Astrocyte of the cerebellum (primary cell): Measurements from ENCODE around the gene TIMP4.

Experiments used
- DNase-seq: peaks from one replicate; pipeline ENCODE4 v3.0.0-alpha.2; 2011; ENCODE audit warnings: low read depth
- H3K4me3 ChIP-seq: 2 replicates; pipeline ENCODE4 v1.5.1; 2011; ENCODE audit warnings: mild to moderate bottlenecking, low read depth, low read length, moderate library complexity
- CTCF ChIP-seq: IDR thresholded peaks from 2 replicates; pipeline ENCODE4 v1.5.1; 2012; ENCODE audit warnings: low read length, low read depth, moderate library complexity, mild to moderate bottlenecking; ENCODE audit errors: missing control alignments
- in situ Hi-C: cut with HindIII; loops from 2 replicates; pipeline ENCODE4 v1.10.0; 2017; ENCODE audit warnings: low sequenced_read_pairs

Gene TIMP4

DNA sequence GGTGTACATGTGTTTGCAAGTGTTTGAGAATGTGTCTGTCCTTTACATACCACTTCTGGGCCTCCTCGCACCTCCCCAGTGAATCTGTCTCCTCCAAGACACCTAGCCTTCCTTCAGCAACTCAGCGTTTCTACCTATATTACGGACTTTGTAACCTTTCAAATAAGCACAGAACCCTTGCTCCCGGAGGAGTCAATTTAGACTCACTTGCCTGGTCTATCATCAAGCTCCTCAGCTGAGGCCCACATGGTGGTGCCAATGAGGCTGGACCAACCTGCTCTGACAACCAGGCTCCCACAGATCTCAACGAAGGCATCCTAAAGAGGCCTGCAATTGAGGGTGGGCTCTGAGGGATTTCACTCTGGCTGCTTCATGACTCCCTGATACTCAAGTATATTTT is 32.8 kb upstream of the TIMP4 start:
- no peak overlapping the region for H3K4me3 ChIP-seq
- in situ Hi-C loops = no loop called here
- TF ChIP-seq CTCF = no peak

DNA sequence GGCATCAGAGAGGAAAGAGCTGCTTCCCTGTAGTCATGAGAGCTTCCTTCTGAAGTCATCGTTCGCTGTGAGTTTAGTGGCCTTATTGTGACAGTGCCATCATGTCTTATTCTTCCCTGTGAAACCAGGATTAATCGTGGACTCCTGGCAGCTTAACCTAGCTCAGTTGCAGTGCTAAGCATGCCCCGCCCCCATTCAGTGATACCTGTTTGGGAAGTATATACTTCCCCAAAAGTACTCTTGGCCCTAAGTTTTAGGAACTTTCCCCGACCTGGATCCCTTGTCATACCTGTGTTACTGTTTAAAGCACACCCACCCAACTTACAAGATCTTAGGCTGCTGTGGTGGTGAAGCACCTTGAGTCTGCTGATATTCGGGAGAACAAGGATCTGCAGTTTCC is 32.1 kb upstream of the TIMP4 start:
- no peak overlapping the region for H3K4me3 ChIP-seq
- no peak for TF ChIP-seq CTCF
- in situ Hi-C loops = no loop called here
- no peak for DNase-seq

More for the DNA sequence above, 32.8 kb upstream of the TIMP4 start:
- no peak for DNase-seq

- H3K4me3 ChIP-seq = no peak overlapping the region
- TF ChIP-seq CTCF = no peak
- in situ Hi-C loops = no loop called here
Observed at GRCh38 chr3:12190221-12190807, 31.6 kb upstream of the TIMP4 start.

GRCh38 chr3:12188681-12189287 is 30.1 kb upstream of the TIMP4 start:
- in situ Hi-C loops = no loop called here

More at GRCh38 chr3:12190221-12190807, 31.6 kb upstream of the TIMP4 start:
- no peak for DNase-seq

GRCh38 chr3:12188328-12188648 is 29.6 kb upstream of the TIMP4 start:
- no peak overlapping the region for H3K4me3 ChIP-seq
- TF ChIP-seq CTCF = no peak
- in situ Hi-C loops = no loop called here
- DNase-seq = no peak

More at GRCh38 chr3:12188681-12189287, 30.1 kb upstream of the TIMP4 start:
- no peak for TF ChIP-seq CTCF
- no peak overlapping the region for H3K4me3 ChIP-seq
- DNase-seq = no peak

DNA sequence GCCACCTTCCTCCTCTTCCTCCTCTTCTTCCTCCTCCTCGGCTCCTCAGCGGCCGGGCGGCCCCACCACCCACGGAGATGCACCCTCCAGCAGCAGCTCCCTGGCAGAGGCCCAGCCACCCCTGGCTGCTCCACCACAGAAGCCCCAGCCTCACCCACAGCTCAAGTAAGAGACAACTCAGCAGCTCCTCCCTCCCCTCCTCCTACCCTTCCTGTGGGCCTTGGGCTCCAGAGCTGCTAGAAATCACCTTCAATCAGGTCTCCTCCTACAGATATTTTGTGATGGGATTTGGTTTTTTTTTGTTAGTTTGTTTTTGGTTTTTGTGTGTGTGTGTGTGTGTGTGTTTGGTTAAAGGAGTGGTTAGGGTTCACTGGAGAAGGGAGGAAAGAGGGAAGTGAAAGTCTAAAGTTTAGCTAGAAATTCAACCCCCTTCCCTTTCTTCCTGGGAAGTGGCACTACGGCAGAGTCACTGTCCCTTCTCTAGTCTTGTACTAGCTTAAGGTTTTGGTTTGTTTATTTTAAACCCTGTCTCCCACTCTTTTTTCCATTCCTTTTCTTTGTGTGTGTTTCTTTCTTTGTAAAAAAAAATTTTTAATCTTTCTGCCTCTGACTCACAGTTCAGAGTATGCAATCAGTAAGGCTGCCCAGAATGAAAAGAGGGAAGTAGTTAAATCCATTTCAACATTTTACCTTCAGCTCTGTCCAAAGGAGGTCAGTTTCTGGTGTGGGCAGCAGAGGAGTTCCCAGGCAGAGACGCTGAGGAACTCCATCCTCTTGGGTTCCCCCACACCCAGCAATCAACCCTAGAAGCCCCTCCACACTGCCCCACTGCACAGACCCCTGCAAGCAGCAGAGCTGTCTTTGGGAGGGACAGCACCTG is 29.0 kb upstream of the TIMP4 start:
- TF ChIP-seq CTCF = no peak
- H3K4me3 ChIP-seq = no peak overlapping the region
- no peak for DNase-seq
- in situ Hi-C loops = no loop called here
